Choroid plexus epithelial cell (primary cell): ENCODE results near the gene LUC7L2.

Experiments
- DNase-seq: peaks from one replicate; pipeline ENCODE4 v3.0.0-alpha.2; 2010; ENCODE audit warnings: low read depth
- H3K4me3 ChIP-seq: 2 replicates; pipeline ENCODE4 v1.5.1; 2011; ENCODE audit warnings: low read depth, mild to moderate bottlenecking, control low read depth, low read length, moderate library complexity
- CTCF ChIP-seq: conservative IDR thresholded peaks from 2 replicates; pipeline ENCODE4 v1.5.1; 2011; ENCODE audit warnings: low read depth, mild to moderate bottlenecking, control low read depth, inconsistent platforms, low read length, moderate library complexity

Gene LUC7L2

GRCh38 chr7:139384611-139385010 lies 24.9 kb downstream of the LUC7L2 start:
- no peak overlapping the region for H3K4me3 ChIP-seq
- no peak for DNase-seq
- no peak for TF ChIP-seq CTCF

GRCh38 chr7:139387594-139387993 lies 27.9 kb downstream of the LUC7L2 start:
- no peak overlapping the region for H3K4me3 ChIP-seq
- DNase-seq, result no peak
- no peak for TF ChIP-seq CTCF

GRCh38 chr7:139389091-139389490 lies 29.4 kb downstream of the LUC7L2 start:
- DNase-seq, result no peak
- no peak for TF ChIP-seq CTCF
- no peak overlapping the region for H3K4me3 ChIP-seq

- TF ChIP-seq CTCF, result no peak
- DNase-seq, result no peak
- H3K4me3 ChIP-seq, result no peak overlapping the region
These were observed 30.1 kb downstream of the LUC7L2 start for GRCh38 chr7:139389774-139390173.

GRCh38 chr7:139393621-139394211 lies 34.0 kb downstream of the LUC7L2 start:
- no peak for TF ChIP-seq CTCF
- H3K4me3 ChIP-seq, result no peak overlapping the region
- no peak for DNase-seq

GRCh38 chr7:139394540-139394939 lies 34.8 kb downstream of the LUC7L2 start:
- DNase-seq, result no peak
- no peak overlapping the region for H3K4me3 ChIP-seq

More at GRCh38 chr7:139394540-139394939, 34.8 kb downstream of the LUC7L2 start:
- TF ChIP-seq CTCF, result no peak
